Activated CD8-positive, alpha-beta memory T cell treated with anti-CD3 and anti-CD28 coated beads, Interleukin-2, amount 50 U/mL, for 48 hours (primary cell): ENCODE data around the gene KLF12.
A peak's percentile ranks its signal among the peaks of the same experiment; 100 is the strongest.

ENCODE experiments used
- DNase-seq: peaks from one replicate; pipeline ENCODE4 v3.0.0-alpha.2; 2020

The KLF12 gene

GRCh38 chr13:74134777-74135325 is 647 bp upstream of the KLF12 start:
- DNase-seq: no peak

DNA sequence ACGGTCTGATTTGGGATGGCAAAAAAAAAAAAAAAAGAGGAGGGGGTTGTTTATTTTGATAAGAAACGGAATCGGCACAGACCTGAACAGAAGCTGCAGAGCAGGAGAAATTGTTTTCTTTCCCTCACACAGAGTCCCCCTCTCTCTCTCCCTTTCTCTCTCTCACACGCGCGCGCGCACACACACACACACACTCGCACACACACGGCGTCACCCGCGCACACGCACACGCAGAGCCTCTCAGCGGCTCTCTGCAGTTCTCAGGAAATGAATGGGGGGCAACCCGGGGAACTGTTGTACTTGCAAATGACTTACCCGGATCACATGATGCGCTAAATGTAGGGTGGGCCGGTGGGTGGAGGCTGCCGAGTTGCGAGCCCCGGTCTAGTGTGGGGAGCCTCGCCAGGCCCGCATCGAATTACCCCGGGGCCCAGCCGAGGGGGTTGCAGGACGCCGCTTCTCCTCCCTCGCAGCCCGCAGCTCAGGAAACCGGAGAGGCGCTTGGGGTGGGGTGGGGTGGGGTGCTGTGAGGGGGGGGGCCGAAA is 475 bp downstream of the KLF12 start:
- peak; percentile 88 for DNase-seq

- DNase-seq: peak; percentile 74
Measured at GRCh38 chr13:74132776-74133656, 1.2 kb downstream of the KLF12 start.

DNA sequence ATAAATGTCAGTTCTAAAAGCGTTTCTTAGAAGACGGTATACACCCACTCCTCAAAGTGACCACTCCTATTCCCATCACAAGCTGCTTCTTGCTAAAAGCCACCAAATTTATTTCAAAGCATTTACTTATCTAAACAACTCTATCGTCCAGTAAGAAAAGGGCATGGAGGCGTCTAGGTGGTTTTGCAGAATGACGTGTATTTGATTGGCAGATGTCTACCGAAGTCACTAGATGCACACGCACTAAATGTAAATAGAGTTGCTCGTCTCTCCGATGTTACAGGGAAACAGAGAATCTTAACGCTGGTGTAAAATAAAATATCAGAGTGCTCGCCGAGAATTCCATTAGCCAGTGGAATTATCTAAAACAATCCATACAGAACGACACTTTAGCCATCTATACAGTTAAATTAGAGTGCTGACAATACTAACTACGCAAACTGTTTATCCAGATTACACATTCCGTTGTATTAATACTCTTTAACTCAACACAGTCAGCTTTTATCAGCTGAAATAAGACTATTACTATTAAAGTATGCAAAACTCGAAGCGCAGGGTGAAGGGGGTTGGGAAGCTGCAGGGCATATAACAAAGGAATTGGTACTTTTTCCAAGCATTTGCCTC is 1.9 kb downstream of the KLF12 start:
- no peak for DNase-seq

- DNase-seq: no peak
Measured at GRCh38 chr13:74131227-74131626, 3.0 kb downstream of the KLF12 start.

DNA sequence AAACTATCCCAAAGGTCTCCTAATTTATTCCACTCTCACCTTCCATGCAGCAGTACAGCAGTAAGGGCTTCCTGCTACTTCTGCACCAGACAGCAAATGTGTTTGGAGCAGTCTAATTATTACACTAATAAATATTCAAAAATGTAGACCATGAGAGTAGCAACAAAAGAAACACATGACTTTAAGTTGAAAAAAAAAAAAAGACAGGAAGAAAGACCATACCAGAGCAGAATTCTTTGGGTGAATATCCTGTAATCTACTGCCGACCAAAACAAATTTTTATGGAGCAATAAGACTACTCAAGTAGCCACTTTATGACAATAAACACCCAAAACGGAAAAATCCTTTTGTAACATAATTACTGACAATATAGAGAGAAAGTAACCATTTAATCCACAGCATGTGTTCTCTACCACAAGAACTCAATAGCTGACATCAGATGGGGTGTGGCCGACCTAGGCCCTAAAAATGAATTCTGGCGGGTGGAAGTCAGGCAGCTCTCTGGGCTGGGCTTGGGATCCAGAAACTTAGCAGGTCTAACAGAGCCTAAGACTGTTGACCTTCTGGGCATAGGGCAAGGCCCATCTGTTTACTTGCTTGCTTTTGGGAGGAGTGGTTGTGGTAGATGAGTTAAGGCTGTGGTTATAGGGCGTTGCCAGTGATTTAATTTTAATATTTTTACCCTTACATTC is 4.6 kb downstream of the KLF12 start:
- no peak for DNase-seq

- no peak for DNase-seq
Measured at GRCh38 chr13:74128156-74128767, 5.9 kb downstream of the KLF12 start.

GRCh38 chr13:74118328-74118727 is 15.9 kb downstream of the KLF12 start:
- DNase-seq: no peak

DNA sequence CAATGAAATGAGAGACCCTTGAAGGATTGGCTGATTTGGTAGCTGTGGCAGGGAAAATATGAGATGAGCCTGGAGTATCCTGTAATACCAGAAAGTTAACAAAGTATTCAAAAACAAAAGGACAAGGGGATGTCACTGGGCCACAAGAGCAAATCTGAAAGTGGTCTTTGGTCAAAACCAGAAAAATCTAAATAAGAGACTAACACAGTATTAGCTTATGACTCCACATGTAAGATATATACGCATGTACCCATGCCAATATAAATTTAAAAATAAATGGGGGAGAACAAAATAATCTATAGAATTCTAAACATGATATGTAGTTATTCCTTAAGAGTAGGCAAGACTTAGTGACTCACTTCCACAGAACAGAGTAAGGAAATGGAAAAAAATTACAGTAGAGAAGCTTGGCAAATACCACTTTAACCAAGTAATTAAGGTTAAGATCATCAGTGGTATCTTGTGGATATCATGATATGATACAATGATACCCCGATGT is 16.9 kb downstream of the KLF12 start:
- no peak for DNase-seq

DNA sequence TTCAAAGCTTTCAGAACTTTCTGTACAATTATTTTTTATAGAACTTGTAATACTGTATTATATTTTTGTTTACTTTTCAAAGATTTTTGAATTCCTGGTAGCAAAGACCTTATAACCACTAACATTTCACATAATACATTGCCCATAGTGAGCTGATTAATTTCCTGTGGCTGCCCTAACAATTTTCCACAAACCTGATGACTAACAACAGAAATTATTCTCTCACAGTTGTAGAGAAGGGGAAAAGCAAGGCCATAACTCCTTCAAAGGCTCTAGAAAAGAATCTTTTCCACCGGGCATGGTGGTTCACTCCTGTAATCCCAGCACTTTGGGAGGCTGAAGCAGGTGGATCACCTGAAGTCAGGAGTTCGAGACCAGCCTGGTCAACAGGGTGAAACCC is 19.1 kb downstream of the KLF12 start:
- DNase-seq: no peak

- no peak for DNase-seq
Measured at GRCh38 chr13:74114641-74115040, 19.6 kb downstream of the KLF12 start.

DNA sequence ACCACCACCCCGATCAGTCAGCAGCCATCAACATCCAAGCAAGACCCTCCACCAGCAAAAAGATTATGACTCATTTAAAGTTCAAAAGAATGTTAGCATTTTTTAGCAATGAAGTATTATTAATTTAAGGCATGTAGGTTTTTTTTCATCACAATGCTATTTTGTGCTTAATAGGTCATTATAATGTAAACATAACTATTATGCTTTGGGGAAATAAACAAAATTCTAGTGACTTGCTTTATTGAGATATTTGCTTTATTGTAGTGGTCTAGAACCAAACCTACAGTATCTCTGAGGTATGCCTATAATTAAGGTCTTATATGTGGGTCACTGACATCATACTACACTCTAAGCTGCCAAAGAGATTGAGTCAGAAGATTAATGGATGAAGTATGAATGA is 20.0 kb downstream of the KLF12 start:
- no peak for DNase-seq

DNA sequence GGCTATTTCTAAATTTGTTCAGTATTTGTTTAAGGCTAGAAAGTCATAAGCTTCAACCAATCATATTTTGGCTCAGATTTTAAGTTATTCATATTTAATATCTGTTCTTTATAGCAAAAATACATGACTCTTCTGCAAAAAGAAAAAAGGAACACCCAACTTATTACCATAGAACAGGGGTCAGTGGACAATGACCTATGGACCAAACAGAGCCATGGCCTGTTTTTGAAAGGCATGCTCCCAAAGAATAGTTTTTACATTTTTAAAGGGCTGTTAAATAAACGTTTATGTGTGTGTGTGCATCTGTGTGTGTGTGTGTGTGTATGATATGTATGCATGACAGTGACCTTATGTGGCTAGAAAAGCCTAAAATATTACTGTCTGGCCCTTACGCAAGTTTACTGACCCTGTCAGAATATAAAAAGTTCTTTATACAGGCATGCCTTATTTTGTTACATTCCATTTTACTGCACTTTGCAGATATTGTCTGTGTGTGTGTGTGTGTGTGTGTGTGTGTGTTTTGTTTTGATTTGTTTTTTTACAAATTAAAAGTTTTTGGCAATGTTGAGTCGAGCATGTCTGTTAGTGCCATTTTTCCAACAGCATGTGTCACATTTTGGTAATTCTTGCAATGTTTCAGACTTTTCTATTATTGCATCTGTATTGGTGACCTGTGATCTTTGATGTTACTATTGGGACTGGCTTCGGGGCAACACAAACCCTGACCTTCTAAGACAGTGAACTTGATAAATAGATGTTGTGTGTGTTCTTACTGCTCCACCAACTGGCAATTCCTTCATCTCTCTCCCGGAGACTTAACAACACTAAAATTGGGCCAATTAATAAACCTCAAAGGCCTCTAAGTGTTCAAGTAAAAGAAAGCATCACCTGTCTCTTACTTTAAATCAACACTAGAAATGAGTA is 22.0 kb downstream of the KLF12 start:
- DNase-seq: no peak

- no peak for DNase-seq
Measured at GRCh38 chr13:74111399-74111798, 22.8 kb downstream of the KLF12 start.

DNA sequence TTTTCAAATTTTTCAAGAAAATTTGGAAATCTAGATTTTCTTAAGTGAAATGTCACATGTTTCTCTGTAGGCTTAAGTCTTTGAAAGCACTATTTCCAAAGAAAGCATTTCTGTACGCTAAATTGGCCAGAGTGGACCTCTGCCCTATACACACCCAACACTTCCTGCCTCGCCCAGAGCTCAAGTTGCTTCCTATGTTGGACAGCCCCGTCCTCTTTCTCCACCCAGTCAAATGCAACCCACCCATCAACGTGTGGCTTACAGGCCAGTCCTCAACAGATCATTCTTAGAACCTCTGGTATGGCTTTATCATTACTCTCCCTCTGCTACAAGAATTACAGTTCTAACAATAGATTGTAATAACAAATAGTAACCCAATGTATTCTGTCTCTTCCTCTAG is 24.2 kb downstream of the KLF12 start:
- no peak for DNase-seq

DNA sequence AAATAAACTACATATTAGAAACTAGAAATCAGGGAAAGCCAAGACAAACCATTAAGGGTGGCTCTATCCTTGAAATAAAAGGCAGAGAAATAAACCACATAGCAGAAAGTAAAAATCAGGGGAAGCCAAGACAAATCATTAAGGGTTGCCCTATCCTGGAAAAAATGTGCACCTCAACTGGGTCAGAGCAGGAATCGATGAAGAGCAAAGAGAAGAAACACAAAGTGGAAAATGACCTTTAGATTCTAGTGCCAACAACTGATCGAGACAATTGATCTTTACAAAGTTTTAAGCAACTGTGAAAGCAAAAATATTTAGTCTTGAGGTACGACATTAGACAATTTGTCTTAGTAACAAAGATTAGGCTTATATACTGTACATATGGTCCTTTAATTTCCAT is 26.6 kb downstream of the KLF12 start:
- DNase-seq: no peak

DNA sequence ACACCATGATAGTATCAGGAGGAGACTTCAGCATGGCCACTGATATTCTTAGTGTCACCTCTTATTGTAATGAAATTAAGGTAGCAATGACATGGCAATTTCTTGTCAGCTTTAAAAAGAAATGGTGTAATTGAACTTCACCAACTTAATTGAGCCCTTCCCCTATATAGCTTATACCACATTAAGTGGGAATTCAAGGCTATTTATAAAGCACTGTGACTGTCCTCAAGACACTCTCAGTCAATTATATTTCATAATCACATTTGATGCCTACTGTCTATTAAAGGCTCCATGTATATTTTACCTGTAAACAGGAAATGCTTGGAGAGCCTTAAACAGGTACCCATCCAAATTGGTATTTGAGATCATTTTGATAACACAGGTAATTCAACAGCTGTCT is 28.3 kb downstream of the KLF12 start:
- no peak for DNase-seq

- no peak for DNase-seq
Measured at GRCh38 chr13:74104661-74105275, 29.4 kb downstream of the KLF12 start.

- no peak for DNase-seq
Measured at GRCh38 chr13:74103970-74104555, 30.1 kb downstream of the KLF12 start.

DNA sequence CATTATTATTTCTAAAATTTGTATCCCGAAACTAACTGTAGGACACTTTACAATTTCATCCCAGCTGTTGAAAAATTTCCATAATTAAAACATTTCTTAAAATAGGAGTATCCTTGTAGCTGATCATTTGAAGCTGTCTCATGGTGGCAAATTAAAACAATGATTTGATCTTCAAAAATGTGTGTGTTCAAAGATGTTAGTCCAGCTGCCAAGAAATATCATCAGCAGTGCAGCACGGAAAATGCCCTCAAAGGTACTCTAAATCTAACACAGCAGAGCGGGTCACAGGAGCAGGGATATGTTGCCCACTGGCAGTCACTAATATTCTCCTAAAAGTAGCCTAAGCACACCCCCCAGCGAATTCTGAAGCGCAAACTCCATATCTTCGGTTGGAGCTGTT is 31.0 kb downstream of the KLF12 start:
- DNase-seq: no peak

GRCh38 chr13:74102691-74103090 is 31.5 kb downstream of the KLF12 start:
- no peak for DNase-seq
